Nephron (organoid): ENCODE measurements around the gene APOBEC3B.

ENCODE experiments used
- H3K27ac Mint-ChIP-seq, 3 experiments: 2 replicates each; pipeline ENCODE4 v1.8.0; 2020; ENCODE audit warnings: mixed read lengths in 3 of 3, mild to moderate bottlenecking in 2 of 3, moderate library complexity in 1 of 3
- H3K27me3 Mint-ChIP-seq: 2 replicates; pipeline ENCODE4 v1.8.0; 2021; ENCODE audit warnings: low read depth, mild to moderate bottlenecking, moderate library complexity, mixed read lengths
- H3K36me3 Mint-ChIP-seq: 2 replicates; pipeline ENCODE4 v1.8.0; 2020; ENCODE audit warnings: low read depth, mixed read lengths
- H3K4me1 Mint-ChIP-seq: 2 replicates; pipeline ENCODE4 v1.8.0; 2020; ENCODE audit warnings: mixed read lengths
- H3K4me3 Mint-ChIP-seq, 3 experiments: 2 replicates each; pipeline ENCODE4 v1.8.0; 2020; ENCODE audit warnings: mild to moderate bottlenecking in 3 of 3, mixed read lengths in 3 of 3, moderate library complexity in 2 of 3
- H3K9me3 Mint-ChIP-seq: 2 replicates; pipeline ENCODE4 v1.8.0; 2020; ENCODE audit warnings: mixed read lengths
- TF ChIP-seq, protein P1 (sequence below), 3 experiments: fragments of 200-600 bp; sonication (generic); IDR thresholded peaks; one replicate each; pipeline ENCODE4 v1.5.0; 2021; ENCODE audit warnings: antibody characterized with exemption in 3 of 3; ENCODE audit not compliant: unreplicated experiment in 3 of 3

Gene APOBEC3B

DNA sequence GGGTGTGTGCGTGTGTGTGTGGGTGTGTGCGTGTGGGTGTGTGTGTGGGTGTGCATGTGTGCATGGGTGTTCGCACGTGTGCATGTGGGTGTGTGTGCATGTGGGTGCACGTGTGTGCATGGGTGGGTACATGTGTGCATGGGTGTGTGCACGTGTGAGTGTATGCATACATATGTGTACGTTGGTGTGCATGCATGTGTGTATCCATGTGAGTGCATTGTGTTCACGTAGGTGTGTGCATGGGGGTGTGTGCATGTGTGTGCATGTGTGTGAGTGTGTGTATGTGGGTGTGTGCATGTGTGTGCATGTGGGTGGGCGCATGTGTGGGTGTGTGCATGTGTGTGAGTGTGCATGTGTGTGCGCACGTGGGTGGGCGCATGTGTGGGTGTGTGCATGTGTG, 44.6 kb upstream of the APOBEC3B start:
- Mint-ChIP-seq H3K36me3 (no peaks in the 10 kb centered on the region), H3K27me3 (no peaks in the 10 kb centered on the region), H3K4me1 (peaks cover 18% of the 10 kb centered on the region), H3K4me3 (no peak overlapping the region), H3K27ac (peak overlapping the region in 2 of 3 experiments; percentile 0 to 4), H3K9me3 (no peaks in the 10 kb centered on the region)
- TF ChIP-seq, protein P1, sequence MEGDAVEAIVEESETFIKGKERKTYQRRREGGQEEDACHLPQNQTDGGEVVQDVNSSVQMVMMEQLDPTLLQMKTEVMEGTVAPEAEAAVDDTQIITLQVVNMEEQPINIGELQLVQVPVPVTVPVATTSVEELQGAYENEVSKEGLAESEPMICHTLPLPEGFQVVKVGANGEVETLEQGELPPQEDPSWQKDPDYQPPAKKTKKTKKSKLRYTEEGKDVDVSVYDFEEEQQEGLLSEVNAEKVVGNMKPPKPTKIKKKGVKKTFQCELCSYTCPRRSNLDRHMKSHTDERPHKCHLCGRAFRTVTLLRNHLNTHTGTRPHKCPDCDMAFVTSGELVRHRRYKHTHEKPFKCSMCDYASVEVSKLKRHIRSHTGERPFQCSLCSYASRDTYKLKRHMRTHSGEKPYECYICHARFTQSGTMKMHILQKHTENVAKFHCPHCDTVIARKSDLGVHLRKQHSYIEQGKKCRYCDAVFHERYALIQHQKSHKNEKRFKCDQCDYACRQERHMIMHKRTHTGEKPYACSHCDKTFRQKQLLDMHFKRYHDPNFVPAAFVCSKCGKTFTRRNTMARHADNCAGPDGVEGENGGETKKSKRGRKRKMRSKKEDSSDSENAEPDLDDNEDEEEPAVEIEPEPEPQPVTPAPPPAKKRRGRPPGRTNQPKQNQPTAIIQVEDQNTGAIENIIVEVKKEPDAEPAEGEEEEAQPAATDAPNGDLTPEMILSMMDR (IDR thresholded peaks at IDR 0.05; ENCODE audit: unreplicated experiment in 3 of 3), result no peak

DNA sequence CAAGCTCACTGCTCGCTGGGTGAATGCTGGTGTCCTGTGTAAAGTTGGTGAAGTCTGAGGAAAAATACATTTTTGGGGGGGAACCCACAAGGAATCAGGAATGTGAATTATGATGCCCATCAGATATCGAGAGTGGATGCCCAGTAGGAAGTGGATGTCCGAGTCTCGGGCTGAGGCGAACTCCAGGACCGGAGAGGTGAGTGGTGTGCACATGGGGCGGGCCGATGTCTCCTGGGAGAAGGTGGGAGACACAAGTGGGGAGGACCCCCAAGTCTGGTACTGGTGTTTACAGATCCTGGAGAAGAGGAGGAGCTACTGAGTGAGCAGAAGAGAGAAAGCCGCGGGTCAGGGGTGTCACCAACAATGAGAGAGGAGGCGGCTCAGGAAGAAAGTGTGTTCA, 43.9 kb upstream of the APOBEC3B start:
- H3K4me3 Mint-ChIP-seq, result no peak overlapping the region
- H3K27ac Mint-ChIP-seq, result peak overlapping the region in 1 of 3 experiments; percentile 13
- no peaks in the 10 kb centered on the region for H3K9me3 Mint-ChIP-seq
- peaks cover 18% of the 10 kb centered on the region for H3K4me1 Mint-ChIP-seq
- TF ChIP-seq, protein P1 (IDR thresholded peaks at IDR 0.05; ENCODE audit: unreplicated experiment in 3 of 3), result no peak
- H3K27me3 Mint-ChIP-seq, result no peaks in the 10 kb centered on the region
- no peaks in the 10 kb centered on the region for H3K36me3 Mint-ChIP-seq

DNA sequence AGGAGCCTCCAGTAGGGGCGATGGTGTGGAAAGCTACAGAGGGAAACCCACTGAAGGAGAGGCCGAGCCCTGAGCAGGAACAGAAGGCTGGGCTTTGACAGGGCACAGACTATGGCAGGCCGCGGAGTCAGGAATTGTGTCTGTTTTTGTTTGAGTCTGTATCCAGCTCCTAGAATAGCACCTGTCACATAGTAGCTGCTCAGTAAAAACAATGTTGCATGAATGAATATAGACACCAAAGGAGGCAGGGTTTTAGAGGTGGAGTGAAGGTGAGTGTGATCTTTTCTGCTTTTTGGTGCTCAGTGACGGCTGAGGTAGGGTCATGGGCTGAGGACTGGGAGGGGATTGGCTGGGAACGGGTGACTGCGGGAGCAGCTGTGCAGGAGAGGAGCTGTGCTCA, 43.2 kb upstream of the APOBEC3B start:
- no peaks in the 10 kb centered on the region for H3K27me3 Mint-ChIP-seq
- H3K9me3 Mint-ChIP-seq, result peaks cover 4% of the 10 kb centered on the region
- H3K4me1 Mint-ChIP-seq, result peaks cover 16% of the 10 kb centered on the region
- H3K36me3 Mint-ChIP-seq, result no peaks in the 10 kb centered on the region
- TF ChIP-seq, protein P1 (IDR thresholded peaks at IDR 0.05; ENCODE audit: unreplicated experiment in 3 of 3), result no peak
- peak overlapping the region in 2 of 3 experiments; percentile 13 to 77 for H3K27ac Mint-ChIP-seq
- H3K4me3 Mint-ChIP-seq, result no peak overlapping the region

DNA sequence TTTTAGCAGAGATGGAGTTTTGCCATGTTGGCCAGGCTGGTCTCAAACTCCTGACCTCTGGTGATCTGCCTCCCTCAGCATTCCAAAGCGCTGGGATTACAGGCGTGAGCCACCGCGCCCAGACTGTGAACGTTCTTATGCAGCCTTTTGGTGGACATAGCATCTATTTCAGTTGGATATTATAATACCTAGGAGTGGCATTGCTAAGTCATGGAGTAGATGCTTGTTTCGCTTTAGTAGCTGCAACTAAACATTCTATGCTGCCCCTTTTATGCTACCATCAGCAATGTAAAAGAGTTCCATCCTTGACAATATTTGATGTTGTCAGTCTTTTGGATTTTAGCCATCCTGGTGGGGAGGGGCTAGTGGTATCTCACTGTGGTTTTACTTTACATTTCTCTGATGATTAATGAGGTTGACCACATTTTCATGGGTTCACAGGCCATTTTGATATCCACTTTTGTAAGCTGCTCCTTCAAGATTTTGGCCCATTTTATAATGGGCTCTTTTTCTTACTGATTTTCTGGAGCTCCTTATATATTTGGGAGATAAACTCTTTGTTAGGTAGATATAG, 41.2 kb upstream of the APOBEC3B start:
- Mint-ChIP-seq H3K27ac (peak overlapping the region in 1 of 3 experiments; percentile 28), H3K9me3 (peaks cover 4% of the 10 kb centered on the region), H3K4me1 (peaks cover 8% of the 10 kb centered on the region), H3K36me3 (no peaks in the 10 kb centered on the region), H3K27me3 (peaks cover 10% of the 10 kb centered on the region), H3K4me3 (no peak overlapping the region)
- TF ChIP-seq, protein P1 (IDR thresholded peaks at IDR 0.05; ENCODE audit: unreplicated experiment in 3 of 3), result no peak

DNA sequence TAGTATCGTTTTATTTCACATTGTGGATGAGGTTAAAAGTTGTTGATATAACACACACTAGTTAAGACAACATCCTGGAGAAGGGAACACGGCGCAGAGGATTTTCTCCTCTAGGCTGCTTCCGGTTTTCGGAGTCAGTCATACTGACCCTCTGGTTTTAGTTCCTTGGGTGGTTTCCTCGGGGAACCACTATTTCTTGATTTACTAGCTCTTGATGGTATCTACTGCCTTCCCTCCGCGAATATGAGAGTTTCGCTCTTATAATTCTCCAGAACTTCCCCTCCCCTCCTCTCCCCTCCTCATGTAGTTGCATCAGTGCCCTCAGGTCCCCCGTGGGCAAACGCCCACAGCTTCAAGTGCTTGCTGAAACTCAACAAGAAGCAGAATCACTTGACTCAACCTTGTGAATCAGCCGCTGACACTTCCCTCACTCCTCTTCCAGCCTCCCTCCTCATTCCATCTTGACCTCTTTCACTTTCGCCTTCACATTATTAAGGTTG, 40.6 kb upstream of the APOBEC3B start:
- TF ChIP-seq, protein P1 (IDR thresholded peaks at IDR 0.05; ENCODE audit: unreplicated experiment in 3 of 3), result no peak
- Mint-ChIP-seq H3K9me3 (peaks cover 4% of the 10 kb centered on the region), H3K4me1 (peaks cover 12% of the 10 kb centered on the region), H3K27ac (peak overlapping the region in 2 of 3 experiments; percentile 10 to 28), H3K4me3 (no peak overlapping the region), H3K27me3 (peaks cover 17% of the 10 kb centered on the region), H3K36me3 (no peaks in the 10 kb centered on the region)

DNA sequence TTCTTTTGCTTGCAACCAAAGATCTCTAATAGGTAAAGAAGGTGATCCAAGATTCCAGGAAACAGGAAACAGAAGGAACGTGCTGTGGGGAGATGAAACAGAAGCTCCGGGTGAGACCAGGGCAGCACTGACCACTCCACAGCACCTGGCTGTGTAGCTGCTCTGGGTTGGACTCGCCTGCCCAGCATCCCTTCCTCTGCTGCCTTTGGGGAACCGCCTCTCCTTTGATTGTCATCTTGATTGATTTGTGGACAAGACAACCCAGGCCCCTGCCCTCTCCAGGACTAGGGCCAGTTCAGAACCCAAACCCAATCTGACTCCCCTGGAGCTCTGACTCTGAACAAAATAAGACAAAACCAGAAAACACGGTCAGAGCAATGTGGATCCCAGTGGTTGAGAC, 39.4 kb upstream of the APOBEC3B start:
- H3K27ac Mint-ChIP-seq, result no peak overlapping the region
- H3K27me3 Mint-ChIP-seq, result peaks cover 23% of the 10 kb centered on the region
- TF ChIP-seq, protein P1 (IDR thresholded peaks at IDR 0.05; ENCODE audit: unreplicated experiment in 3 of 3), result no peak
- peaks cover 19% of the 10 kb centered on the region for H3K4me1 Mint-ChIP-seq
- no peak overlapping the region for H3K4me3 Mint-ChIP-seq
- no peaks in the 10 kb centered on the region for H3K36me3 Mint-ChIP-seq
- peaks cover 4% of the 10 kb centered on the region for H3K9me3 Mint-ChIP-seq
